ENCODE results near the gene CLCN7. TPM values are rescaled to one million over a fixed set of nuclear protein-coding genes. Genes with fewer than 3 reads are reported as not detected.
A peak's percentile ranks its signal among the peaks of the same experiment; 100 is the strongest.

The CLCN7 gene
- total RNA-seq, 1 donor from 2014 or later: 45.3 TPM

GRCh38 chr16:1510941-1511351 lies 36.1 kb upstream of the CLCN7 start:
- peaks cover 20% of the 10 kb centered on the region for H3K36me3 ChIP-seq

DNA sequence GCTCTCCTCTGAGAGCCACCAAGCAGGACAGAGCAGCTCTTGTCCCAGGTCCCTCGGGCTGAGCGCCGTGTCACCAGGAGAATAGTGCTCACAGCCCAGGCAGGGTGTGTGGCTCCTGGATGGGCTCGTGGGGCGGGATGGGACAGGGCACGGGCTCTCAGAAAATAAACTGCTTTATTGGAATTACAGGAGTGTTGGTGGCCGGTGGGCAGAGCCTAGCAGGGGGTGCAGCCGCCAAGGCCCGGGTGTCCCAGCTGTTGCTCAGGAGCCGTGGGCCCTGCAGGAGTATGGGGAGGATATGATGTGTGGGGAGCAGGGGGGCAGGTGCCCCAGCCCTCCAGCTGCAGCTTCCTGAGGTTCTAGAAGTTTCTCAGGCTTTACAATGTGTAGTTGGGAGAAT lies 35.4 kb upstream of the CLCN7 start:
- H3K27me3 ChIP-seq (ENCODE audit: low read depth): no peaks in the 10 kb centered on the region
- peaks cover 44% of the 10 kb centered on the region for H3K4me1 ChIP-seq
- peak overlapping the region; percentile 46 for H3K4me3 ChIP-seq
- no peak for DNase-seq
- peak overlapping the region; percentile 97 for H3K27ac ChIP-seq (replicated peaks)
- H3K36me3 ChIP-seq: peaks cover 23% of the 10 kb centered on the region
- peaks cover 12% of the 10 kb centered on the region for H3K9me3 ChIP-seq (replicated peaks)
- no peak for TF ChIP-seq CTCF (IDR thresholded peaks at IDR 0.05; ENCODE audit: borderline replicate concordance)
- intact Hi-C loops (cut with micrococcal nuclease): no loop called here

More at GRCh38 chr16:1510941-1511351, 36.1 kb upstream of the CLCN7 start:
- no peak for TF ChIP-seq CTCF (IDR thresholded peaks at IDR 0.05; ENCODE audit: borderline replicate concordance)
- Histone ChIP-seq H3K27me3 (ENCODE audit: low read depth) (no peaks in the 10 kb centered on the region), H3K4me3 (no peak overlapping the region), H3K4me1 (peaks cover 44% of the 10 kb centered on the region), H3K27ac (replicated peaks) (peak overlapping the region; percentile 97), H3K9me3 (replicated peaks) (peaks cover 12% of the 10 kb centered on the region)
- intact Hi-C loops (cut with micrococcal nuclease): no loop called here
- no peak for DNase-seq

DNA sequence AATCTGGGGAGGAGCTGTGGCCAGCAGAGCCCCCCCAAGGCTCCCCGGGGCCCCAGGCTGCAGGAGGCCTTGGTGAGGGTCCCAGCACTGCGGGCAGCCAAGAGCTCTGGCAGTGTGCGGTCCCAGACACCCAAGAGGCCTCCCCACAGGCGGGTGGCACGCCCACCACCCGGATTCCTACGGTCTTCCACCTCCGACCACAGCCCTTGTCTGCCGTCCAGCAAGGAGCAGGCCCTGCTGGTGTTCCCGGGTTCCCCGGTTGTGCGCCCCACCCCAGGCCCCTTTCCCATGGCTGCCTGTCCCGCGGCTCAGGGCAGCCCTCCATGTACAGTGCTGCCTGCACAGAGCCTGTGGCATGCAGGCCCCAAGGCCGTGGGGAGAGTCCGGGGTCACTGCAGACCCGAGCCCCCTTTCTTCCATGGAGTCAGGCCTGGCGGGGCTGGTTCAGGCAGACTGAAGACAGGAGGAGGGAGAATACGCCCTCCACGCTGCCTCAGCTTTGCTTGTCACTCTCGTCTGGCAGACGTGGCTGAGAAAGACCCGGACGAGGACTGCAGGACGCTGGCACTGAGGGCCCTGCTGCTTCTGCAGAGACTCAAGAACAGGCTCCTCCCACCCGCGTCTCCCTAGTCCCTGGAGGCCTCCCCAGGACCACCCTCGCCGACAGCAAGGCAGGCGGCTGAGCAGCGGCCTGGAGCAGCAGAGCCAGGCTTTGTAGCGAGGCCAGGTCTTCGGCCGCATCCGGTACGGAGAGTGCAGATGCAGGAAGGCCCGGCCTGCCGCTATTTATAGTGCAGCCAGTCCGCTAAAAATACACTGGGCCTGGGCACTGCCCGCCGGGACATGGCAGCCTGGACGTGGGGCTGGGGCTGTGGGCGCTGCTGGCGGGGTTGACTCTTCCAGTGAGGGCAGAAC lies 34.7 kb upstream of the CLCN7 start:
- Histone ChIP-seq H3K36me3 (peaks cover 26% of the 10 kb centered on the region), H3K27ac (replicated peaks) (peak overlapping the region; percentile 97), H3K27me3 (ENCODE audit: low read depth) (no peaks in the 10 kb centered on the region), H3K9me3 (replicated peaks) (peaks cover 5% of the 10 kb centered on the region), H3K4me3 (peak overlapping the region; percentile 46), H3K4me1 (peaks cover 44% of the 10 kb centered on the region)
- no peak for TF ChIP-seq CTCF (IDR thresholded peaks at IDR 0.05; ENCODE audit: borderline replicate concordance)
- intact Hi-C loops (cut with micrococcal nuclease): no loop called here
- peak; percentile 78 for DNase-seq

DNA sequence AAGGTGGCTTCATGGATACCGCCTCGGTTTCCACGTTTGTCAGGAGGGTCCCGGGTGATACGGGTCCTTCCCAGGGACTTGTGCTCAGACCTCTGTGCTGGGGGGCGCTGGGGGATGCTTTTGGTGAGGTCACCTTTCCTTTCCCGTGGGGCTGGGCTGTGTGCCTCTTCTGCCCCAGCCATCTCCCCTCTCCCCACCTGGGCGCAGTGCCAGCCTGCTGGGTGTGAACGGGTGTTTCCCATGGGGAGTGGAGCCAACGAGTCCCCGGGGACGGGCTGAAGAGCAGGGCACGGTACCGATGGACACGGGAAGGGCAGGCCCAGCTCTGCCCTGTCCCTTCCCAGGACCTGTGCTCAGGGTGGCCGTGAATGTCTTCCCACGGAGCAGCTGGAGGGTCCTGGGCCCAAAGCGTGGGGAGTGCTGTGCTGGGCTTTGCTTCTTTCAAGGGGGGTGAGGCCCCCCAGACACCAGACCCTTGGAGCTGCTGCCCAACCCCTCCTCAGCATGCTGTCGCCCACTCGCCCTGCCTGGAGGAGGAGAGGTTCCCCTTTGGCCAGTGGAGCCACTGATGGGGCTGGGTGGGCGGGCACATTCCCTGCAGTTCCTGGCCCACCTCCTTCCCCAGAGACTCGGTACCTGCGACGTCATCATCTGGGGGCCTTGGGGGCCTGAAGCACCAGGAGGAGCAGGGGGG lies 33.8 kb upstream of the CLCN7 start:
- no peak for TF ChIP-seq CTCF (IDR thresholded peaks at IDR 0.05; ENCODE audit: borderline replicate concordance)
- Histone ChIP-seq H3K36me3 (peaks cover 22% of the 10 kb centered on the region), H3K4me1 (peaks cover 44% of the 10 kb centered on the region), H3K4me3 (no peak overlapping the region), H3K9me3 (replicated peaks) (no peaks in the 10 kb centered on the region), H3K27ac (replicated peaks) (peak overlapping the region; percentile 97), H3K27me3 (ENCODE audit: low read depth) (no peaks in the 10 kb centered on the region)
- DNase-seq: no peak
- intact Hi-C loops (cut with micrococcal nuclease): no loop called here

DNA sequence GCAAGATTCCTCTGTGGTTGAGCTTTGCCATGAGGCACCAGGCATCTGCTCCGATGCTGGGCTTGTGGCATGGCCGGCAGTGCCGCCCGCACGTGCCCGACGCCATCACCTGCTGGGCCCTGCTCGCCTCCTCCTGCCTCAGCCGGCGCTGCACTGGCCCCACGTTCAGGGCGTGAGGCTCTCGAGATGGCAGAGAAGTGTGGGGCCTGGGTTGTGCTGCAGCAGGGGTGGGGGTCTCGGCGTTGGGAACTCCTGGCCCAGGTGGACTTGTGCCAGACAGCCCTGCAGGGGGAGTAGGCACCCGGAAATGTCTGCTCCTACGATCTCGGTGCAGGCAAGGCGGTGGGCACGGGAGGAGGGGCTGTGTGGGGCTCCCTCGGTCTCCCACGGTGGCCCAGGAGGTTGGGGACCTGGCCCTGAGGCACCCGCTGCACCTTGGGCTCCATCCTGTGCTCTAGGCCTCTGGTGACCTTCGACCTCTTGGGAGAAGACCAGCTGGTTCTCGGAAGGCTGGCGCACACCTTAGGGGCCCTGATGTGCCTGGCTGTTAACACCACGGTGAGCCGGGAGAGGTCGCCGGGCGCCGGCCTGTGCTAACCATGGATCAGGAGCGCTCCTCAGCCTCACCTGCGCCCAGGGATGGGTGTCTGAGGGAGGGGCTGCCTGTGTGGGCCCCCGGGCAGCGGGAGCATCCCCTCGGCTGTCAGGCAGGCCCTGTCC lies 31.8 kb upstream of the CLCN7 start:
- TF ChIP-seq CTCF (IDR thresholded peaks at IDR 0.05; ENCODE audit: borderline replicate concordance): no peak
- no peak overlapping the region for H3K27ac ChIP-seq (replicated peaks)
- no peak overlapping the region for H3K4me3 ChIP-seq
- intact Hi-C loops (cut with micrococcal nuclease): no loop called here
- H3K27me3 ChIP-seq (ENCODE audit: low read depth): no peaks in the 10 kb centered on the region
- H3K4me1 ChIP-seq: peaks cover 35% of the 10 kb centered on the region
- H3K9me3 ChIP-seq (replicated peaks): no peaks in the 10 kb centered on the region
- DNase-seq: no peak
- peaks cover 41% of the 10 kb centered on the region for H3K36me3 ChIP-seq
